Medulla oblongata (tissue), 1 donor: ENCODE results near the gene AIRE.

Source experiments
- DNase-seq: peaks from one replicate; pipeline ENCODE4 v3.0.0-alpha.2; 2015; ENCODE audit errors: extremely low spot score

The AIRE gene

DNA sequence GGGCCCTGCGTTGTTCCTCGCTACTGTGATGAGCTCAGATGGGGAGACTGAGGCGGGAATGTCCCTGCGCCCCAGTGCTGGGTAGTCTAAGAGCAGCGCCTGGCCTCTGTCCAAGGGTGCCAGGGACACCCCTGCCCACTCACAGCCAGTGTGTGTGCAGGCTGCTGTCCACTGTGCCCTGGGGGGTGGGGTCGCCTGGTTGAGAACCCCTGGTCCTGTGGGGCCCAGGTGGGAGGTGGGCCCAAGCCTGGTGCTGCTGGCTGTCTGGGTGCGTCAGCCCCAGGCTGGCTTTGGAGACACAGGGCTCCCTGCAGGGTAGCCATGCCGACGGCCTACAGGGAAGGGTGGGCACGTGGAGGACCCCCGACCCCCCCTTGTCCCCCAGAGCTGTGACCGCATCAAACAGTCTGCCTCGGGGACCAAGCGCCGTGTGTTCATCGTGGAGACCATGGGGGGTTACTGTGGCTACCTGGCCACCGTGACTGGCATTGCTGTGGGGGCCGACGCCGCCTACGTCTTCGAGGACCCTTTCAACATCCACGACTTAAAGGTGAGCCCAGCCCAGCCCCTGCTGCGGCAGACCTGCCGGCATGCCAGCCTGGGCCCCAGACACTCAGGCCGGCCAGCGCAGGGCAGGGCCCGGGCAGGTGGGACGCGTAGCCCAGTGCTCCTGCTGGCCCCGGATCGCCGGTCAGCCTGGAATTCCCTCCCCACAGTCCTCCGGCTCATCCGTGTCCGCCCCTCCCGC, 38.6 kb downstream of the AIRE start:
- DNase-seq = no peak

DNA sequence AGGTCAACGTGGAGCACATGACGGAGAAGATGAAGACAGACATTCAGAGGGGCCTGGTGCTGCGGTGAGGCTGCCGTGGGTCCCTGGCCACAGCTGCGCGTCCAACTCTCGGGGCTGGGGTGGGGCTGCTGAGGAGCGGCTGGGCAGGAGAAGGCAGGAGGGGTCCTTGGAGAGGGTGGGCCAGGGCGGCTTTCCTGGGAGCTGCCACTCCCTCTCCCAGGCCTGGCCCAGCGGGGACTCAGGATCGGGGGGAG, 39.1 kb downstream of the AIRE start:
- DNase-seq = no peak

DNA sequence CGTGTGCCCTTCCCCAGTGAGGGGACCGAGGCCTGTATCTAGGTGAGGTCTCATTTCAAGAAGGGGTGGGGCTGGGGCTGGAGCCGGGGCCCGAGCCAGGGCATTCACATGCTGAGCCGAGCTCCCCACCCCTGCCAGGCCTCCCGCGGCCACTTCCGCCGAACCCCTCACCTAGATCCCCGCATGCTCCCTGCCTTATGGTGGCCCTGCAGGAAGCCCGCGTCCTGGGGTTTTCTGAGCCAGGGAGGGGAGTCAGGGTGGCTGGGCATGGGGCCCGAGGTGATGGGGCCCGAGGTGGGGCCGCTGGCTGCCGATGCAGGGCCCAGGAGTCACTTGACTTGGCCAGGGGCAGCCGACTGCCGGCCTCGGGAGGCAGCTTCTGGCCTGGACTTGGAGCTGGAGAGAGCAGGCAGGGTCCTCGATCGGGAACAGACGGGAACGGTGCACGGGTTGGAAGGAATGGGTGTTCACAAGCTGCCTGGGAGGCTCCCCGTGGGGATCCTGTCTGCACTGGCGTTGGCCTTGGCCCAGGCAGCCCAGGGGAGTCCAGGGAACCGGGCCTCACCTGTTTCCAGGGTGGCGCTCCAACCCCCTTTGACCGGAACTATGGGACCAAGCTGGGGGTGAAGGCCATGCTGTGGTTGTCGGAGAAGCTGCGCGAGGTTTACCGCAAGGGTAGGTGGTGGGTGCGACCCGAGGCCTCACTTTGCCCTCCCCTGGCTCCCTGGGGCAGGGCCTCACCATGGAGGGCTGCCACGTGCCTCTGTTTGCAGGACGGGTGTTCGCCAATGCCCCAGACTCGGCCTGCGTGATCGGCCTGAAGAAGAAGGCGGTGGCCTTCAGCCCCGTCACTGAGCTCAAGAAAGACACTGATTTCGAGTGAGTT, 40.0 kb downstream of the AIRE start:
- DNase-seq = no peak

DNA sequence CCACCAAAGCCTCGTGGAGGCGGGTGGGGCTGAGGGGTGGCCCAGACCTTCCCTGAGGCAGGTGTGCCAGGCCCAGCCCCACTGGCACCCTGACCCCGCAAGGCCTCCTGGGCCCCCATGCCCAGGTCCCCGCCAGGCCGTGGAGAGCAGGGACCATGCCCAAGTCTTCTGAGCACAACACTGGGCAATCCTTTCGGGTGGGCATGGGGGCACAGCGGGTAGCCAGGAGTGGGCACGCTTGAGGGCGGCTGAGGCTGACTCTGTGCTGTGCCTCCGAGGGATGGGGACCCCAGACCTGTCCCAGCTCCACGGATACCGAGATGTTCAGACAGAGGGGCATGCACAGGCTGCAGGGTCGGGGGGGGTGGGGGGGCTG, 40.6 kb downstream of the AIRE start:
- no peak for DNase-seq

DNA sequence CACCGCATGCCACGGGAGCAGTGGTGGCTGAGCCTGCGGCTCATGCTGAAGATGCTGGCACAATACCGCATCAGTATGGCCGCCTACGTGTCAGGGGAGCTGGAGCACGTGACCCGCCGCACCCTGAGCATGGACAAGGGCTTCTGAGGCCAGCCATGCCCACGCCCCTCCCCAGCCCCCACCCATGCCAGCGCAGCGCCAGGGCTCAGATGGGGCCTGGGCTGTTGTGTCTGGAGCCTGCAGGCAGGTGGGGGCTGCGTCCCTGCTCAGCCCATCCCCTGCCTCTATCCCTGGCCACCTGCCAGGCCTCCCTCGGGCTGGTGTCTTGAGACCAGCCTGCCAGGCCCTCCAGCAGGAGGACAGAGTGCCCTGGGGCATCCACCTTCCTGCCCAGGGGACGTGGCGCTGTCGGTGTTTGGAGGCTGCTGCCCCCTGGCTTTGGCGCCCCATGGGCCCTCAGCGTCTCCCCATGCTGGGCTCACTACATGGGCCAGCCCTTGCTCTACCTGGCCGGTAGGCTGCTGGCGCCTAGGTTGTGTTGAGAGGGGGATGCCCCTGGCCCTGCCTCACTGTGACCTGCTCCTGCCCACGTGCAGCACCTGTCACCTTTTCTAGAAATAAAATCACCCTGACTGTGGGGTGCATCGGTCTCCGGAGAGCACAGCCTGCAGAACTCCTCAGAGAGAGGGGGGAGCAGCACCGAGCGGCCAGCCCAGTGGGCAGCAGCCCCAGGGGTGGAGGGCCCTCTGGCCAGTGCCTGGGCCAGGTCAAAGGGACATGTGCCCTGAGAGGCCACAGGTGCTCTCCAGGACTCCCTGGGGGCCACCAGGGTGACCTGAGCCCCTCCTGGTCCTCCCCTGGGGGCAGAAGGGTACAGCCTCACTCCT, 41.3 kb downstream of the AIRE start:
- no peak for DNase-seq

DNA sequence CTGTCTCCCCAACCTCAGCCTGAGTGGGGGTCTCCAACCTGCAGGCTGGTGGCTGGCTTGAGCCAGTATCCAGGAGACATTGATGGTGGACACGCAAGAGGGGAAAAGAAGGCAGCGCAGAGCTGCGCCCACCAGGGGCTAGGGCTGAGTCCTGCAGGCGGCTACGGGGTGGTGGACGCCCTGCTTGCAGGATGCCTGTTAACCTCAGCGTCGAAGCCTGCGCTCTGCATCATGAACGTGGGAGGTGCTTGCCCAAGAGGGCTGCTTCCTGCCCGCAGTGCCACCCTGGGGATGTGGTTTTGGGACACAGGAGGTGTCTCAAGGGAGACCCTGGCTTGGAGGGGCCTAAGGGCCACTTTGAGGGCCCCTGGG, 41.9 kb downstream of the AIRE start:
- no peak for DNase-seq

DNA sequence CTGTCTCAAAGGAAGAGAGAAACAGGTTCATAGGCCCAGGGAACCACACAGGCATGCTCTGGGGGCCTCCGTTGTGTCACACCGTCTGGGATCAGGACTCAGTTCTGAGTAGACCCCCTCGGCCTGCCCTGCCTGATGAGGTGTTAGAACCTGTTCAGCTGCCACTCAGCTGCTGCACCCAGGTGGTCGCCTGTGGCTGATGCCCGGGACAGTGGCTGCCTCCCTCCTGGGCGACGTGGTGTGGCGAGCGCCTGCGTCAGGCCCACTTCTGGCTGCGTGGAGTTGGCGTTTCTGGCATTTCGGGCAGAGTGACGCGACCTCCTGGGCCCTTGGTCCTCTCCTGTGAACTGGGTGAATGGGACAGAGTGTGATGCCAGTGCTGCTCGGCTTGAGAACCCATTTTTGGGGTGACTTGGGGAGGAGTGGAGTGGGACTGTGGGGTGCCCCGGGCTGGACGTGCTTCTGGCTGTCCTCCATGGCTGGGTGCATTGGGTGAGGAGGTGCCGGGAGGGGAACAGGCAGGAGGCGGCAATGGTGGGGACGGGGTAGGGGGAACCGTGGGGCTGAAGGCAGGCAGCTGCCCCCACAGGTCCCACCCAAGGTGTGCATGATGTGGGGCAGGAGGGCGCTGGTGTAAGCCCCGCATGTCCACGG, 42.7 kb downstream of the AIRE start:
- no peak for DNase-seq

DNA sequence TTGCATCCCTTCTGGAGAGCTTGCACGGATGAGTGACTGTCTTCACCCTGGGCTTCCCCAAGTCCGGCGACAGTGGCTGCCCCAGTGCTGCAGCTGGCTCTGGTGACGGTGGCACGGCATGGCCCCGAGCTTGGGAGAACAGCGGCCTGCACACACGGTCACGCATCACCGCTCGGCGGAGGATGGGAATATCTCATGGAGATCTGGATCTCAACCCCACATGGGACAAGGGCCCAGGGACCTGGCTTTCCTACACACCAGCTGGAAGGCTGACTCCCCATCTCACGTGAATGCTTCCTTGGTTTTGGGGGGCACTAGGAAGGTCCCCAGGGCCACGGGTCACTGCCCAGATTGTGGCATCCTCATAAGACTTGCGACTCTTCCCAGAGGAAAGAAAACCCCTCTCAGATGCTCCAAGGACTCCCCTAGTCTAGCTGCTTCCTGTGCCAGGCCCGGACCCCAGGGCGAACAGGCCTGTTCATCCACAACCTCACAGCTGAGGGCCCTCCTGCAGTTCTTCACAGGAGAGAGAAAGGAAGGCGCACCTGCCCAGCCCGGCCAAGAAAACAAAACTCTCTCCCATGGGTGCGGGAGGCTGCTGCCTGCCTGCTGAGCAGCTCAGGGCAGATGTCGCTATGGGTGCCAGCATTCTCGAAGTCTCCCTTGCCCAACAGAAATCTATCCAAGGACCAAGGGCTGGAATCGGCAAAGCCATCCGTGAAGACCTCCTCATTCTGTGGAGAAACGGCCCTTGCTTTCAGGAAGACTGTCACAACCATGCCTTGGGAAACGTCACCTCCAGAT, 43.6 kb downstream of the AIRE start:
- DNase-seq = peak; percentile 54

DNA sequence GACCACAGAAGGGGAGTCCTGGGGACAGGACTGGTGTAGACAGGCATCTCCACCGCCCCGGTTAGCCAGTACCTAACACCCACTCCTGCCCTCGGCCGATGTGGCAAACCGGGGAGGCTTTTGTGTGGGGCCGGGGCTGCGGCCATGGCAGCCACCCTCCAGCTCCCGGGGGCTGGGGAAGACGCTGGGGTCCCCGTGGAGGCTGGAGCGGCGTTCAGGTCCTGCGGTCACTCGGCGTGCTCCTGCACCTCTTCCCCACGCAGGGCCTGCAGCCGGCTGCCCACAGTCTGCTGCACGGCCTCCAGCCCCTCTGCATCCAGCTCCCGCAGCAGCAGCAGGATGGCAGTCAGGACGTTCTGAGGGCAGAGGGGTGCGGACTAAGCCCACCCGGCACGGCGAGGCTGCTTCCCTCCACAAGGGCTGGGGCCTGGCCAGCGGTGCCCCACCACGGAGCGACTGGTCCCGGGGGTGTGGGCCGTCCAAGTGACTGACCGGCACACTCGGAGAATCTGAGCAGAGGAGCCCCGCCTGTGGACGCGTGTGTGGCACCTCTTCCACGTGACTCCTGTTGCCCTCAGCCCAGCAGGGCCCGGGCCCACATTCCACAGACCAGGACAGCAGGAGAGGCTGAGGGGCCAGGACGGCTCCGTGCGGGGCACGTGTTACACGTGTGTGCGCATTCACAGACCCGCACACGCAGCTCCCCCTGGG, 44.5 kb downstream of the AIRE start:
- no peak for DNase-seq

DNA sequence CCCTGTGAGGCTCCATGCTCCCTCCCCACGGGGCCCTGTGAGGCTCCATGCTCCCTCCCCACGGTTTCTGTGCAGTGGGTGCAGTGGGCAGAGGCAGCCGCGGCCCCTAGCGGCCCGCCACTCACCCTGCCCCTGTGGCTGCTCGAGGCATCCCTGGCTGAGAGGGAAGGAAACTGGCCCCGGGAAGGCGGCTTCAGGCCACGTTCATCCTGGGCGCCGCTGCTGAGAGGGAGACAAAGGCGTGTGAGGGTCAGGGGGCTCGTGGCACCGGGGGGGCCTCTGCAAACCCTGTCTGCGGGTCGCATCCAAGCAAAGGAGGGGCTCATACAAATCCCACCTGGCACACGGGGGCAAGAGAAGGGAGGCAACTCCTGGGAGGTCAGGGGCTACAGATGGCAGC, 45.0 kb downstream of the AIRE start:
- no peak for DNase-seq

DNA sequence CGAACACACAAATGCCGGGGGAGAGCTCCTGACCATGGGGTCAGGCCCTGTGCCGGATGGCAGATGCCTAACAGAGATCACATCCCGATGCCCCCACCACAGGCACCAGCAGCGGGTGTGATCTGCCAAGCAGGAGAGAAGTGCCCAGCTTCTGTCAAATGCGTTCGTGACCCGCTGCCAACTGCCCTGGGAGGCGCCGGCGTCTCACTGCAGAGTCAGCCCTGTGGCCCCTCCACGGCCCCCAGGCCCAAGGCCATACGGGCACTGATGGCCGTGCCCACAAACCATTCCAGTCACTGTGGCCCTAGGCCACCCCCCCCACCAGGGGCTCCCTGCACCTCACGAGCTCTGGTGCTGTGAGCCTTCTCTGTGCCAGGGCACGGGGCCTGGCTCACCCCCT, 45.5 kb downstream of the AIRE start:
- DNase-seq = no peak

DNA sequence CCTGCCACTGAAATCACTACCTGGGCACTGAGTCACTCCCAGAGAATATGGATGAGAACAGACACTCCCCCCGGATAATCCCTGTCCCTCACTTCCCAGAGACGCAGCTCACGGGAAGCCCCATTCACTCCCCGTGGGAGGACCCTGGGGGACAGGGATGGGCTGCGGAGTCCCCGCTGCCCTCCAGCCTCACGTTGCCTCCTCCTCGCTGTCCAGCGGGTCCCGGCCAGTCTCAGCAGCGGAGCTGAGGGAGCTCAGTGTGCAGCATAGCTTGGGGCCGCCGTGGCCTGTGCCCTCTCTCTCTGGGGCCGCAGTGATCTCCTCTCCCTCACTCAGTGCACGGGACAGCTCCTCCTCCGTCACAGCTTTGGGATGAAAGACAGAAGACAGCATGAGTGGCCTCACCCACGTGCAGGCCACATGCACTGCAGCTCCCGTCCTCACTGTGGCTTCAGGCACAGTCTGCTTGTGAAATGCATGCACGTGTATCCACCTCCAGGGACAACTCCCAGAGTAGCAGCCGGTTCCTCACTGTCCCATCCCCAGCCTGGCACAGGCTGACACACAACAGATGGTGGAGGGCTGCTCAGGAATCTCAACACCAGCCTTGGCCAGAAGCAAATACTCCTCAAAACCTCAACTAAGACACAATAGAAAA, 46.1 kb downstream of the AIRE start:
- no peak for DNase-seq

DNA sequence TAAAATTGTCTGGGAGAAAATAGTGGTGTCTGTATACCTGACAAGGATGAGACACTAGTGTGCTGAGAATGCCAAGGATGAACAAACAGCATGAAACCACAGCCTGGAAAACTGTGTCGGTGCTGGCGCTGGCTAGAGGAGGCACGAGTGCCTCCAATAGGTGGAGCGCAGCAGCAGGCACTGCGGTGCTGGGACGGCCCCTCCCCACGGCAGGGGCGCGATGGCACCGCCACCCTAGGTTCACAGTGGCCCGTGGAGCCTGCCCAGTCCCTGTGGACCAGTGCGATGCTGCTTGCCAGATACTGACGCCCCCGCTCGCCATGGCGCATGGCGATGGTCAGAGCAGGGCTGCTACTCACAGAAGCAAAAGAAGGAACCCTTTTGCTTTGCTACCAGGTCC, 46.7 kb downstream of the AIRE start:
- no peak for DNase-seq

DNA sequence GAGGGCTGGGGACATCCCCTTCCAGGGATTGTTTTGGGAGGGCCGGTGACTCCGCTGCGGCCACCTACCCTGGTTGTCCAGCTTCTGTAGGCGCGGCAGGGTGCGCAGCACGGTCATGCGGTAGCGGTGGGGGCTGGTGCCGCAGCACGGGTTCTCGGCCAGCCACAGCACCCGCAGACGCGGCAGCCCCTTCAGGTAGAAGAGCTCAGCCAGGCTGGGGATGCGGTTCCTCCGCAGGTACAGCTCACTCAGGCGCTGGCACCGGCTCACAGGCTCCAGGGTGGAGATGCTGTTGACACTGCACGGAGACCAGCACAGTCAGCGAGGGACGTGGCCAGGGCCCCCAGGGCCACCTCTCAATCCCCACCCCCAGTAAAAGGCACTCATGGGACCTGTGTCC, 47.3 kb downstream of the AIRE start:
- DNase-seq = no peak

DNA sequence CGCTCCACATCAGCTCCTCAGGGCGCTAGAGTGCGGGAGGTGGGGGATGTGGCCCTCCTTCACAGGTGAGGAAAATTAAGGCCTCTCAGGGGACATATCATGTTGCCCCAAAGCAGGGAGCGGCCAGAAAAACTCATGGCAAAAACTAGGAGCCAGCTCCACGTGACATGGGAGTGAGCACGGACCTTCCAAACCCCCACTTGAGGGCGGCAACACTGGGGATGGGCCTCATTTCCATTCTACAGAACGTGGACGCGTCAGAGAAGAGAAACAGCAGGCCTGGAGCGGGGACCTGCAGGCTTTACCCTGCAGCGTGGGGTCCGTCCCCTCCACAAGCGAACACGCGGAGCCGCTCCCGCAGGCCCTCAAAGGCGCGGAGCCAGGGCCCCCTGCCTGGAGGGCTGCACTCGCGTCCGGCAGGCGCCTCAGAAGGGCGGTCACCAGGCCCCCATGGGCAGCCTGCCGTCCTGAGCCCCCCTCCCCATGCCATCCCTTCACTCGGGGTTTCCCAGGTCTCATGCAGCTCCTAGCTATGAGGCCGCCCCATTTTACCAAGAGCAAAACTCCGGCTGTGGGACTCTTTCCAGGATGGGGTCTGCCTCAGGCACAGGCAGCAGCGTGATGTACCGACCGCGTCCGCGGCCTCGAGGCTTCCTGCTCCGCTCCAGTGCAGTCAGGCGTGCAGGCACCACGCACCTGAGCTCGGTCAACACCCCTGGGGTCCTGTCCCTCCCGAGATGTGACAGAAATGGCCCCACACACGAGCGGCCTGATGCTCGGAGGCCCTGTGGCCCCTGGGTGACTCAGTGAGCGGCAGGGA, 48.0 kb downstream of the AIRE start:
- no peak for DNase-seq

DNA sequence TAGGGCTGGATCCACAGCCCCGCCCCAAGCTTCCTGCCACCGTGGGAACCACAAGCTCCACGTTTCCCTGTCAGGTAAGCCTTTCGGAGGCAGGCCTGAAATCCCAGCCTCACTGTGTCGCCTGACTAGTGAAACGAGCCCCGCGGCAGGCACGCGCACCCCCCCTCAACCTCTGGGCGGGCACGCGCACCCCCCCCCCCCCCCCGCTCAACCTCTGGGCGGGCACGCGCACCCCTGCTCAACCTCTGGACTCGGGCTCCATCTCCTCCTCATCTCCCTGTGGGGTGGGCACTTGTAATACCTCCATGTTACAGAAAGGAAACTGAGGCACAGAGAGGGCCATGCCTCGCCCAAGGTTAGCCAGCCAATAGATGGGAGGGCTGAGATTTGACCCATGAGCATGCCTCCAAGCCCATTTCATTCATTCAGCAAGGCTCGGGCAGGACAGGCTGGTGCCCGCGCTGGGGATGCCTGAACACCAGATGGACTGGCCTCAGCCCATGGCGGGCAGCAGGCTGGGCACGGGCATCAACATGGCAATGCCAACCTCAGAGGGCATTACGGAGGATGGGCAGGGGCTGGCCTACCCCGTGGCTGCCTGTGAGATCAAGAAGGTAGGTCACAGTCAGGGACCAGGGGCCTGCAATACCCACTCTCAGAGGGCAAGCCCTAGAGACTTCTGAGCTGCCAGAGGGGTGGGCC, 48.8 kb downstream of the AIRE start:
- DNase-seq = no peak

DNA sequence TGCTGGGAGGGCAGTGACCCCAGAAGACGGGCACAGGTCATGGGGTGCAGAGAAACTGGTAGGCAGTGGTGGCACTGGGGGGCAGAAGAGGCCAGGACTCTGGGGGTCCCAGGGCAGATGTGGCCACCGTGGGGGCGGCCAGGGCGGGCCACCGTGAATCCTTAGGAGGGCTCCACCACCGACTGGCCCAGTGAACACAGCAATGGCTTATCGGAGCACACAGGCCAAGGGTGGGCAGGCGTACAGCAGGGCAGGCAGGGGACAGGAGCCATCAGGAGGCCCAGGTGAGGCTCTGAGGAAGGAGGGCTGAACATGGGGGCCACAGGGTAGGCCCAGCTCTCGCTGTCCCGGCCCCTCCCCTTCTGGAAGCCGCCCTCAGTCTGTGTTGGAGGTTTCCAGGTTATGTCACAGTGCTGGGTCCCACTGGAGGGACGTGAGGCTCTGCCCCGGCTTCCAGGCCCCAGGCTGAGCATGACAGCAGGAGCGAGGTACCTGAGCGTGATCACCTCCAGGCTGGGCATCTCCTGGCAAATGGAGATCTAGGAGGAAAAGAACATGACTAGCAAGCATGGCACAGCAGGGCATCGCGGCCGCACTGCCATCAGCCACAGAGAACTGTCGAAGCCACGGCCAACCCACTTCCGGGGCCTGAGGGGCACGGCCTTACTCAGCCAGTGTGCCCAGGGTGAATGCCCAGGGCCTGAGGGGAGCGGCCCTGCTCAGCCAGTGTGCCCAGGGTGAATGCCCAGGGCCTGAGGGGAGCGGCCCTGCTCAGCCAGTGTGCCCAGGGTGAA, 49.8 kb downstream of the AIRE start:
- DNase-seq = no peak

DNA sequence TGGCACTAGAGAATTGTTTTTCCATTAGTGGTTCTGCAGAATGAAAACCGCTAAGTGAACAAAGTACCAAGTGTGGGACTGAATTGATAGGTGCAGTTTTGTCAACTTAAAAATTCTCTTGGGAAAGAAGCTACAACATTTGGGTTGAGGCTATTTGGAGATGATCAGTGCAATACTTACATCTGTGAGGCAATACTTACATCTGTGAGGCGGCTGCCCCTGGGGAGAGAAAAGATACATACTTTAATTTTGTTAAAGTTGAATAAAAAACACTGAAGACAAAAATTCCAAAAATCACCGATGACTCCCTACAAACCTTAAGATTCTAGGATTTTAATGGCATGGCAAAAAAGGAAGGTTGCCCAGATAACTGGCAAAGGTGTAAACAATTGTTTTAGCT, 51.8 kb downstream of the AIRE start:
- no peak for DNase-seq
